Measurements from ENCODE around the gene WIPF3. TPM values are rescaled to one million over a fixed set of nuclear protein-coding genes. Genes with fewer than 3 reads are reported as not detected.

The WIPF3 gene
- total RNA-seq, 1 donor from 2014 or later = 0.37 TPM

- no peak for DNase-seq
Measured at GRCh38 chr7:29812185-29812876, 6.0 kb downstream of the WIPF3 start.

DNA sequence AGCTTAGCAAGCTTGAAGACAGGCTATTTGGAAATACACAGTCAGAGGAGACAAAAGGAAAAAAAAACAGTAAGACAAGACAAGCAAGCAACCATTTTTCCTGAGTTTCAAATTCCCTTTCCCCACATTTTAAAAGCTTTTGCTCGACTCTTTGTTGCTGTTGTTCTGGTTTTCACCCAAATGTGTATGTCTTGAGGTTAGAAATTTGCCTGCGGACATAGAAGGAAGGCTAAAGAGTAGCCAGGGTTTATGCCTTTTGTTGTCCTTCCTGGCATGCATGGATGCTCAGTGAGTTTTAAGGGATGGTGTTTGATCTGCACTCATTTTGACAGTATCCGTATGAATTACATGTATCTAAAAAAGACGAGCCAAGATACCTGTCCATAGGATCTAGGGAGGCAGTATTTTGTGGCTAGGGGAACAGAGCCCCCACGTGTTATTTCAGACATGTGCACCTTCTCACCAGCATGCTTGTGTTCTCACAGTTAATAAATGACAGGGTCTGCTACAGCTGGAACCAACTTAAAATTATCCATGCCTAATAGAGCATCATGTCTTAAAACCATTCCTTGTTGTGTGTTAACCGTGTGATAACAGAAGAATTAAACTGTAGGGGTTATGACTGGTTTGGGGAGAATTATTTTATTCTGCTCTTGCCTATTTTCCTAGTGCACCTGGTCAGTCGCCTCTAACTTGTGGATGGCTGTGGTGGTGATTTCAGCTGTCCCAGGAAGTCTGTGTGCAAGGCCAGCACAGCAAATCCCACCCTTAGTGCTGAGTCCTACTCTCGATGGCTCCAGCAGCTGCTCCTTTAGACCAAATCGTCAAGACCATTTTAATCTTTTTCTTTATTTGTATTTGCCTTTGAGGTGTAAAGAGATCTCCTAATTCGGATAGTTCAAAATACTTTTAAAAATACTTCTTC is 9.1 kb downstream of the WIPF3 start:
- no peak for TF ChIP-seq CTCF (IDR thresholded peaks at IDR 0.05; ENCODE audit: partially characterized antibody, unreplicated experiment)
- DNase-seq = no peak
- Mint-ChIP-seq H3K27ac (ENCODE audit: unreplicated experiment) (no peak overlapping the region), H3K4me1 (ENCODE audit: low read depth, unreplicated experiment) (no peaks in the 10 kb centered on the region), H3K27me3 (ENCODE audit: unreplicated experiment) (peaks cover 4% of the 10 kb centered on the region), H3K4me3 (ENCODE audit: unreplicated experiment) (no peak overlapping the region), H3K36me3 (ENCODE audit: unreplicated experiment) (no peaks in the 10 kb centered on the region), H3K9me3 (ENCODE audit: unreplicated experiment) (peaks cover 2% of the 10 kb centered on the region)

More at GRCh38 chr7:29812185-29812876, 6.0 kb downstream of the WIPF3 start:
- H3K4me1 Mint-ChIP-seq (ENCODE audit: low read depth, unreplicated experiment) = no peaks in the 10 kb centered on the region
- peaks cover 11% of the 10 kb centered on the region for H3K27me3 Mint-ChIP-seq (ENCODE audit: unreplicated experiment)
- no peak for TF ChIP-seq CTCF (IDR thresholded peaks at IDR 0.05; ENCODE audit: partially characterized antibody, unreplicated experiment)
- no peak overlapping the region for H3K27ac Mint-ChIP-seq (ENCODE audit: unreplicated experiment)
- H3K36me3 Mint-ChIP-seq (ENCODE audit: unreplicated experiment) = no peaks in the 10 kb centered on the region
- H3K9me3 Mint-ChIP-seq (ENCODE audit: unreplicated experiment) = peaks cover 5% of the 10 kb centered on the region
- no peak overlapping the region for H3K4me3 Mint-ChIP-seq (ENCODE audit: unreplicated experiment)

- Mint-ChIP-seq H3K27me3 (ENCODE audit: unreplicated experiment) (no peaks in the 10 kb centered on the region), H3K4me1 (ENCODE audit: low read depth, unreplicated experiment) (no peaks in the 10 kb centered on the region), H3K27ac (ENCODE audit: unreplicated experiment) (no peak overlapping the region), H3K36me3 (ENCODE audit: unreplicated experiment) (no peaks in the 10 kb centered on the region), H3K9me3 (ENCODE audit: unreplicated experiment) (no peaks in the 10 kb centered on the region), H3K4me3 (ENCODE audit: unreplicated experiment) (no peak overlapping the region)
- no peak for TF ChIP-seq CTCF (IDR thresholded peaks at IDR 0.05; ENCODE audit: partially characterized antibody, unreplicated experiment)
- DNase-seq = no peak
Measured at GRCh38 chr7:29818308-29818707, 12.0 kb downstream of the WIPF3 start.

DNA sequence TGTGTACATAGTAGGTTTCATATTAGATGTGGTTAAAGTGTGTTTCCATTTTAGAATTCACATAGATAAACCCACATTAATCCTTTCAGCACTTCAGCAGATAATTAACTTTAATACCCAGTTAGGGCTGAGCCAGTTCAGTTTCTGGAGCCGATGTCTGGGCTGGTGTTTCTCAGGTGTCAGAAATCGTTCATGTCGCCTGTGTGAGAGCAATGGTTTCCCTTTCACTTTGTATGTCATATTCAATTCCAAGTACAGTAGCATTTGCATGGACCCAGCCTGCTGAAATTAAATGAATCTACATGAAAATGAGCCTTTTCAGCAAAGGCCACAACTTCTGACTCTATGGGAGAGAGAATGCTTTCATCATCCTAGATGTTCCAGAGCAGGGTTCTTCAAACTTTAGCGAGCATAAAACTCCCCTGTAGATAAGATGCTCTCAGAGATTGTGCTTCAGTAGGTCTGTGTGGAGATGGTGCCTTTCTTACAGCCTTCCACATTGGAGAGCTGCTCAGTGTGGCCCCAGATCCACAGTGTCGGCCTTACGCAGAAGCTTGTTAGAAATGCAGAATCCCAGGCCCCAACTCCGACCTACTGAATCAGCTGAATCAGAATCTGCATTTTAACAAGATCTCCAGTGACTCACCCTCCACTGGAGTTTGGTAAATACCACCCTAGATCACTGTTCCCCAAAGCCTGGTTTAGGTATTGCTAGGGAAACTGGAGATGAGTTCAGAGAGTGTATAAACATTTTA is 19.6 kb downstream of the WIPF3 start:
- TF ChIP-seq CTCF (IDR thresholded peaks at IDR 0.05; ENCODE audit: partially characterized antibody, unreplicated experiment) = no peak
- Mint-ChIP-seq H3K27me3 (ENCODE audit: unreplicated experiment) (peaks cover 1% of the 10 kb centered on the region), H3K27ac (ENCODE audit: unreplicated experiment) (no peak overlapping the region), H3K9me3 (ENCODE audit: unreplicated experiment) (no peaks in the 10 kb centered on the region), H3K4me3 (ENCODE audit: unreplicated experiment) (no peak overlapping the region), H3K36me3 (ENCODE audit: unreplicated experiment) (no peaks in the 10 kb centered on the region), H3K4me1 (ENCODE audit: low read depth, unreplicated experiment) (no peaks in the 10 kb centered on the region)
- DNase-seq = no peak
